HG03060 (cell line): ENCODE measurements around the gene GAP43.

Source experiments
- ATAC-seq: cut with Tn5 transposase; IDR thresholded peaks from one replicate; pipeline ENCODE4 v1.9.1; 2021; ENCODE audit warnings: low read depth, moderate number of reproducible peaks; ENCODE audit not compliant: unreplicated experiment

Gene GAP43

DNA sequence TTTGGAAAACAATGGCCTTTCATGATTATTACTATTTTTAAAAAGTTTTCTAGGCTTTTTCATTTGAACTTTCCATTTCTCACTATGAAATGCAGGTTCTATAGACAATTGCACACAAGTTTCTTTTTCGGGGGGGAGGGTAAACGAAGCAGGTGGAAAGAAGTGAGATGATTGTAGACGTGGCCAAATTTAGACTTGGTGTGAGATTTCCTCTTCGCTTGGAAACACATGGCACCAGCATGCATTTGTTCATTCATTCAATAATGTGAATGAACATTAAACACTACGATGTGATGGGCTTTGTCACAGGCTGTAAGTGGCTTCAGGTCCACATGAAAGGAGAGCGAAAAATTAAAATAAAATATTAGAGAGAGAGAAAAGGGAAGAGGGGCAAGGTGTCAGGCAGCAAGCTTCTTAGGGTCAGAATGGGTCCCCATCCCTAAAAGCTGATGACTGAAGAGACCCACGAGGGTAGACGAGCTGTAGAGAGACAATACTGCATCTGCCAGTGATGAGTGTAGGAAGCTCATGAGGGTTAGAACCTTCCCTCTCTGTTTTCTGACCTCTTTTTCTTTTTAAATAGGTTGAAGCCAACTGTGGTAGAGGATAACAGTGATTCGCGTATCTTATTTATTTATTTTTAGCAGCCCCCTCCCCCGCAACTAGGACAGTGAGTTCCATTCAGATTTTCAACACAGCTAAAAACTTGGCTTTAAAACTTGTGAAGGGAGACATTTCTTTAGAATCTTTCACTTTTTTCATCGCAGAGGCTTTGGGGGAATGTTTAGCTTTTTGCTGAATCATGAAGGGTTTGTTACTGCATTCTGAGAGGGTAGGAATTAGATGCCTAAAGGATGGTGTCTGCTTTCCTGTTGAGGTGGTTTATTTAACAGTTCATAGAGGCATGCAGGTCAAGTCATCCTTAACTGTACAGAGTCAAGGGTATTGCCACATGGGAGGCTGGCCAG is 36.2 kb downstream of the GAP43 start:
- ATAC-seq: no peak

DNA sequence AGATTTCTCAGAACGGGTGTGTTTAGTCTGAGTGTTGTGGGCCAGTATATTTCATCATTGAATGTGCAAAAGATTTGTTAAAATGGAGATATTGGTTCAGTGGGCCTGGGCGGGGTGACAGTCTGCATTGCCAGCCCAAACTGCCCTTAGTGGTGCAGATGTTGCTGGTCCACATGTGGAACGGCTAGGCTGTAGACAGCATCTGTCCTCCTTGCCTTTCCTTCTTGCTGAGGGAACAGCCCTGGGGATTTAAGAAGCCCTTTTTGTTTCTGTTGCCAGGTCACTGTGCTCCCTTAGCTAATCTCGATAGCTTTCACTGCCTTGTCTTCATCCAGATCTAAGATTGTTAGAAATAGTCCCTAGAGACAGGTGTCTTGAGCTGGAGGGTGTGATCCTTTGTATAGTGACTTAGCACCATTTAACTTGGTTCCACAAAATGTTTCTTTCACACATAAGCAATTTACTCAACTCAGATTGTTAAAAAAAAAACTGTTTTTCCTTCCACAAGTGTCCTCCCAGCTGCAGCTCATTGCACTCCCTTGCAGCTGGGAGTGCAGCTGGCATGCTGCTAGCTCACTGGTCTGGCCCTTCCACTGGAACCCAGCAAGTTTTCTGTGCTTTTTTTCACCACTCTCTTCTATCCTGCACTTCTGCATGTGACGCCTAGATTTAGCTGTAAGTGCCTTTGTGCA is 37.5 kb downstream of the GAP43 start:
- ATAC-seq: no peak

DNA sequence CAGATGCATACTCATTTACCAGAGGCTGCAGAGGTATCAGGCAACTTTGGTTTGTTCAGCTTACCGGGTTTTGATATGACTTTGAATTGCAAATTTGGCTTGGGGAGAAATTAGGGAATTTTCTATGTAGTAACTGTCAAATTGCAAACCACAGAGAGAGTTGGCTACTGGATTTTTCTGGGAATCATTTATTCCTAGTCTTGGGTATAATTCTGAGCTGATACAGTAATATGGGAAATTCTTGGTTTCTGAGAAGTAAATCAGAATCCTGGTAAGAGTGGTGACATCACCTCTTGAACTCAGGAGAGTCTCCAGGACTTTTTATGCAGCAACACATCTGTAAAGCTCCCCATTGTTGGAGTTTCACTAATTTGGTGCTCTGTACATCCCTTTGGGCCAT is 39.0 kb downstream of the GAP43 start:
- ATAC-seq: no peak

DNA sequence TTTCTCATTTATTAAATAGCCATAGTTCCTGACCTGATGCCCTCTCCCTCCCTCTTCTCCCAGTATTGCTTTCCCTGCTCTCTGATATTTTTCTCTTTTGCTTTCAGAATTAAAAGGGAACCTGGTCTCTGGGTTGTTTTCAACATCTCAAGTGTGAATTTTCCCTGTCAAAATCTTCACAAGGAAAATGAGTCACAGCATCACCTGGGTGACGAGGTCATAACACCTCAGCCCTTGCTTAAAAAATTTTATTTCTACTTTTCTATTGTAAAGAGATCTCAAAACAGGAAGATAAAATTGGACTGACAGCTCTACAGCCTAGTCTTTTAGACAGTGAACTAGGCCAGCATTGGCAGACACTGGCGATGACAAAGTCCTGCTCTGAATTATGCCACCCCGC is 40.1 kb downstream of the GAP43 start:
- ATAC-seq: no peak

- ATAC-seq: no peak
Measured at GRCh38 chr3:115666081-115666480, 42.8 kb downstream of the GAP43 start.

GRCh38 chr3:115666920-115667737 is 43.8 kb downstream of the GAP43 start:
- ATAC-seq: peak; percentile 73

DNA sequence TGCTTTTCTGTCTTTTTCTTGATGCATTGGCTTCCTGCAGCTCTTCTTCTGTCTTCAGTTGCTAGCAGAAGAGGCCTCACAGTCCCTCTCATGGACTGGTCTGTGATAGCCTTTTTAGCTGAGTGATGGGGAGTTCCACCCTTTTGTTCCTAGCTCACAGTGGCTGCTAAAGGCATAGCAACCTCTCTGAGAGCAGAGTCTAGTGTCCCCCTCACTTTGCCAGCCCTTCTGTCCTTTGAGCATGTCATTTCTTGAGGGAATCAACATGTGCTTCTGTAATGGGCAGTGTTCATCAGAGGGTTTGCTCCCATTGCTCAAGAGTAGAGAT is 44.4 kb downstream of the GAP43 start:
- ATAC-seq: peak; percentile 22

DNA sequence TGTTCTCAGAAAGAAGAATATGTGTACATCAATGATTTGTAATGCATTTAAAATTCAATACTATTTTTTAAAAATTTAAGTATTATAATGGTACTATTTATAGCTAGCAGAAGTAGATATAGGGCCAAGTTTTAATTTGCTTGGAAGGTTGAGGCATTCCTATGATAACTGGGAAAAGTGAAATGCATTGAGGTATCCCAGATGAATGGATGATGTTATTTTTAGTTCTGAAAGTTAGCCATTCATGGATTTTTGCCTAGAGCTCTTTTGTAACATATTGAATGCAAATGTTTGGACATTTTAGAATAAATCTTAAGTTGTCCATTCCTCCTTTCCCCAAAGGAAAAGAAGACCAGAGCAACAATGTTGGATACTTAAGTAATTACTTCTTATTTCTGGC is 47.6 kb downstream of the GAP43 start:
- no peak for ATAC-seq

GRCh38 chr3:115671761-115672455 is 48.6 kb downstream of the GAP43 start:
- no peak for ATAC-seq

- ATAC-seq: no peak
Measured at GRCh38 chr3:115673881-115674280, 50.6 kb downstream of the GAP43 start.

DNA sequence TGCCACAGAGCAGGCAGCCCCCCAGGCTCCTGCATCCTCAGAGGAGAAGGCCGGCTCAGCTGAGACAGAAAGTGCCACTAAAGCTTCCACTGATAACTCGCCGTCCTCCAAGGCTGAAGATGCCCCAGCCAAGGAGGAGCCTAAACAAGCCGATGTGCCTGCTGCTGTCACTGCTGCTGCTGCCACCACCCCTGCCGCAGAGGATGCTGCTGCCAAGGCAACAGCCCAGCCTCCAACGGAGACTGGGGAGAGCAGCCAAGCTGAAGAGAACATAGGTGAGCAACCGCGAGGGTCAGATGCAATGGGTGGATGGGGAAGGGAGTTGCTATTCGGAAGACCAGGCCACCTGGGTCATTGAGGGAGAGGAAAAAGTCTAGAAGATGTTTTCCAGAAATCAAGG is 53.0 kb downstream of the GAP43 start:
- no peak for ATAC-seq

GRCh38 chr3:115680803-115681345 is 57.6 kb downstream of the GAP43 start:
- ATAC-seq: no peak

- ATAC-seq: no peak
Measured at GRCh38 chr3:115681736-115682135, 58.4 kb downstream of the GAP43 start.

GRCh38 chr3:115683305-115683704 is 60.0 kb downstream of the GAP43 start:
- ATAC-seq: no peak

GRCh38 chr3:115683773-115684172 is 60.5 kb downstream of the GAP43 start:
- ATAC-seq: no peak

DNA sequence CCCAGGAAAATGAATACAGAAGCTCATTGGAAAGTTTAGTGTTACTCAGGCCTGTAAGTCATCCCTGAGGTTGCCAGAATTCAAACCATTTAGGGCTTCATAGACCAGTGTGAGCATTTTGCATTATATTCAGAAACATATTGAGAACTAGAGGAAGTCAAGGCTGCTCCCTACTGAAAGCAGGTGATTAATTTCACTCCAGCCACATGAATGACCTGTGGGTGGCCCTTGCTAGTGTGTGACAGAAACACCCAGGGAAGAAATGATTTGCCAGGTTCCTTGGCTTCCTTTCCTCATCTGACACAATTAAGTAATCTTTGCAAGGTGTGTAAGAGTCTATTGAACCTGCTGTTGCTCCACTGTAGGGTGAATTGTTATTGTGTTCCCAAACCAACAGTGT is 61.8 kb downstream of the GAP43 start:
- ATAC-seq: no peak

- ATAC-seq: no peak
Measured at GRCh38 chr3:115687721-115688120, 64.4 kb downstream of the GAP43 start.

- ATAC-seq: no peak
Measured at GRCh38 chr3:115688418-115688817, 65.1 kb downstream of the GAP43 start.

DNA sequence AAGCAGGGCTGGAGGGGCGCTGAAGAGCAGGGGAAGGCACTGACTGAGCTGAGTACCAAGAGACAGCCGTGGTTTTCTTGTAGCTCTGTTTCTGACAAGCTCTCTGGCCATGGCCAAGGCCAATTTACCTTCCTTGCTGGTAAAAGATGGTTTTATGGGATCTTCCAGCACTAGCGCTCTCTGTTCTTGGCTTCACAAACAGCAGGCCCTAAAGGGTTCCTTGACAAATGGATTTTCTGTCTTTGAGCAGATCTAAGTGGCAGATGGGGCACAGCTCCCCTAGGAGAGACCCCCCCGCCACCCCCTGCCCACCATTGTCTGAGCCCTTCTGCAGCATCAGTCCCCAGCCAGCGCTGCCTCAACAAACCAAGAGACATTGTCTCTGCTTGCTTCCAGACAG is 66.6 kb downstream of the GAP43 start:
- no peak for ATAC-seq

DNA sequence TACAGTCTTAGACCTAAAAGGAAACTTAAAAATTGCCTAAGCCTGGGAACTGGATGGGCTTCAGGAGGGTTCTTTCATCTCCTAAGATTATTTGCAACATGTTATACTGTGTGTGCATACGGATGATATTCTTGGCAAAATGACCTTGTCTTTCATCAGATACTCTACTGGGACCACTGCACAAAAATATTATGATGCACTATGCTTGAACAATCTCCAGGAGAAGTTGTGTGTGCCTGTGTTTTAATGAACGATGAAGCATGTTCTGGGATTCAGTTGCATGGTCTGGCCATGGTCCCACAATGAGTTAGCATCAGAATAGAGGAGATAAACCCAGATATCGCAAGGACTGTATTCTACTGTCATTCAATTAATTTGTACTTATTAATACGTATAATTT is 68.7 kb downstream of the GAP43 start:
- ATAC-seq: no peak
